K562 (cell line): Measurements from ENCODE around the gene GPATCH11. TPM values are rescaled to one million over a fixed set of nuclear protein-coding genes. Genes with fewer than 3 reads are reported as not detected.

Source experiments
- ATAC-seq: fragments of 200-7000 bp; cut with Tn5 transposase; 3 replicates; pipeline ENCODE4 v1.9.1; 2020; ENCODE audit warnings: moderate library complexity
- BruUV-seq: library from RNA; stranded (reverse); fragments of 400-500 nt; replicated peaks from 2 replicates; lab custom pipeline; 2021; lab: Mats Ljungman, UMichigan
- CTCF ChIA-PET: fragments of 300-600 bp; formaldehyde crosslinking; extraction: SDS; loops from one replicate; lab custom pipeline; 2021; ENCODE audit warnings: low intra/inter-chr PET ratio; lab: Yijun Ruan, JAX
- POLR2A ChIA-PET: fragments of 300-600, 350-650 bp; sonication (Branson Sonifier 250); formaldehyde crosslinking; extraction: SDS; loops from one replicate; lab custom pipeline; 2021; ENCODE audit warnings: antibody characterized with exemption, inconsistent platforms; lab: Yijun Ruan, JAX
- DNase-seq, 4 experiments: peaks; one replicate each; pipeline versions ENCODE4 v3.0.0 to v3.0.0-alpha.2; 2011 to 2018; ENCODE audit warnings: low spot score in 3 of 4, mixed read lengths in 3 of 4; ENCODE audit errors: extremely low read depth in 1 of 4
- FAIRE-seq: peaks from 2 replicates; lab custom pipeline; 2011; peaks lifted over from hg19 to GRCh38; lab: Jason Lieb, UNC
- H2AFZ ChIP-seq: 2 replicates; pipeline ENCODE4 v1.6.0; 2011; ENCODE audit warnings: low read depth, low read length, control low read depth, inconsistent platforms
- H3K27ac ChIP-seq: fragments of 200-600 bp; 3 replicates; pipeline ENCODE4 v1.8.0; 2011; ENCODE audit warnings: low read depth, mild to moderate bottlenecking, control low read depth, inconsistent platforms, low read length, moderate library complexity, mixed read lengths; ENCODE audit errors: extremely low read depth
- H3K27me3 ChIP-seq, 2 experiments: fragments of 300-600 bp in 1 of 2; 2 replicates in 1 of 2; 3 replicates in 1 of 2; pipeline versions ENCODE4 v1.6.0 to v1.8.0; 2011; ENCODE audit warnings: inconsistent platforms in 2 of 2, low read length in 2 of 2, mild to moderate bottlenecking in 1 of 2, mixed read lengths in 1 of 2, moderate library complexity in 1 of 2; ENCODE audit not compliant: control insufficient read depth in 2 of 2, insufficient read depth in 2 of 2
- H3K36me3 ChIP-seq: fragments of 300-600 bp; 3 replicates; pipeline ENCODE4 v1.8.0; 2011; ENCODE audit warnings: mild to moderate bottlenecking, low read length, inconsistent platforms; ENCODE audit not compliant: control insufficient read depth, insufficient read depth
- H3K4me1 ChIP-seq, 2 experiments: fragments of 200-600 bp in 1 of 2; replicated peaks in 1 of 2; 2 replicates in 1 of 2; 3 replicates in 1 of 2; pipeline versions ENCODE4 v1.5.1 to v1.8.0; 2011; ENCODE audit warnings: inconsistent platforms in 2 of 2, low read length in 2 of 2, mild to moderate bottlenecking in 1 of 2, mixed read lengths in 1 of 2, moderate library complexity in 1 of 2; ENCODE audit not compliant: control insufficient read depth in 2 of 2, insufficient read depth in 2 of 2
- H3K4me2 ChIP-seq: 2 replicates; pipeline ENCODE4 v1.6.1; 2011; ENCODE audit warnings: low read length, control low read depth, inconsistent platforms, mixed read lengths; ENCODE audit not compliant: insufficient read depth
- H3K4me3 ChIP-seq: fragments of 200-600 bp; sonication (generic), shearing (Covaris generic); 2 replicates; pipeline ENCODE4 v1.5.1; 2016; ENCODE audit warnings: control low read depth, inconsistent platforms
- H3K79me2 ChIP-seq: fragments of 200-600 bp; 3 replicates; pipeline ENCODE4 v1.8.0; 2011; ENCODE audit warnings: low read length, inconsistent platforms; ENCODE audit not compliant: control insufficient read depth, insufficient read depth
- H3K9ac ChIP-seq, 2 experiments: 2 replicates each; pipeline versions ENCODE4 v1.6.0 to v1.6.1; 2011; ENCODE audit warnings: low read depth in 2 of 2, low read length in 2 of 2, control low read depth in 1 of 2, inconsistent platforms in 1 of 2, mild to moderate bottlenecking in 1 of 2, mixed read lengths in 1 of 2; ENCODE audit not compliant: insufficient read depth in 1 of 2
- H3K9me1 ChIP-seq: one replicate; pipeline ENCODE4 v1.6.0; 2011; ENCODE audit warnings: inconsistent platforms, mild to moderate bottlenecking, low read length, moderate library complexity; ENCODE audit not compliant: control insufficient read depth, insufficient read depth
- H3K9me3 ChIP-seq: replicated peaks from 2 replicates; pipeline ENCODE4 v1.5.1; 2011; ENCODE audit warnings: low read depth, low read length, inconsistent platforms; ENCODE audit not compliant: control insufficient read depth, insufficient read depth
- H4K20me1 ChIP-seq: replicated peaks from 2 replicates; pipeline ENCODE4 v1.6.1; 2011; ENCODE audit warnings: low read length, inconsistent platforms, mixed read lengths; ENCODE audit not compliant: control insufficient read depth, insufficient read depth
- CBFA2T3 ChIP-seq: fragments of 450-650 bp; IDR thresholded peaks from 2 replicates; pipeline ENCODE4 v1.6.1; 2017
- NR3C1 ChIP-seq: sonication (generic); formaldehyde crosslinking; IDR thresholded peaks from 2 replicates; pipeline ENCODE4 v1.8.1; 2022; ENCODE audit warnings: missing genetic modification reagents
- PHF8 ChIP-seq: fragments of 200-600 bp; sonication (generic); IDR thresholded peaks from 2 replicates; pipeline ENCODE4 v1.6.1; 2012; ENCODE audit warnings: mixed run types, mild to moderate bottlenecking, inconsistent platforms, low read length, moderate library complexity, borderline replicate concordance
- RBM15 ChIP-seq: fragments of 200-400 bp; formaldehyde crosslinking; IDR thresholded peaks from 2 replicates; pipeline ENCODE4 v1.6.1; 2018; ENCODE audit warnings: mild to moderate bottlenecking, low read length, moderate library complexity; ENCODE audit not compliant: insufficient read depth
- SIN3B ChIP-seq: fragments of 450-650 bp; IDR thresholded peaks from 2 replicates; pipeline ENCODE4 v1.6.1; 2017; ENCODE audit warnings: low read depth, mild to moderate bottlenecking, moderate library complexity
- SNIP1 ChIP-seq: fragments of 450-650 bp; IDR thresholded peaks from 2 replicates; pipeline ENCODE4 v1.7.1; 2017; ENCODE audit warnings: low read depth, mild to moderate bottlenecking
- TCF7 ChIP-seq: sonication (generic); IDR thresholded peaks from 2 replicates; pipeline ENCODE4 v1.6.1; 2016; ENCODE audit warnings: antibody characterized with exemption, borderline replicate concordance
- ZNF175 ChIP-seq: fragments of 200-800 bp; sonication (Bioruptor generic); IDR thresholded peaks from 2 replicates; pipeline ENCODE4 v1.6.1; 2016; ENCODE audit warnings: low read depth, mild to moderate bottlenecking, missing genetic modification characterization, missing compliant biosample characterization
- ZNF717 ChIP-seq: fragments of 250-450 bp; sonication (Bioruptor Pico); IDR thresholded peaks from 2 replicates; pipeline ENCODE4 v1.5.0; 2021
- WGBS: fragments of 100-300 bp; shearing (Covaris generic); methylation state at CpG from one replicate; pipeline ENCODE4 v1.1.6; 2016; ENCODE audit warnings: low coverage, mixed read lengths; ENCODE audit not compliant: insufficient coverage; ENCODE audit errors: missing lambda C conversion rate; 5-methylcytosine and 5-hydroxymethylcytosine counted together
- in situ Hi-C: fragments of 300-500 bp; cut with MboI; formaldehyde crosslinking; loops from 4 replicates; pipeline ENCODE4 v1.15.0; 2018; ENCODE audit warnings: inconsistent platforms, mixed read lengths
- intact Hi-C: fragments of 100-400 bp; cut with micrococcal nuclease; formaldehyde crosslinking; loops from 2 replicates; pipeline ENCODE4 v1.14.2; 2022
- polyA plus RNA-seq, 8 experiments: library from polyadenylated mRNA; depleted of rRNA in 4 of 8; stranded (reverse) in 5 of 8; unstranded in 3 of 8; fragments of >200 nt; fragmentation: Nextera tagmentation in 2 of 8; fragmentation: Illumina TruSeq in 1 of 8; extraction: Ambion mirVana in 2 of 8; extraction: Trizol in 1 of 8; gene quantifications; 2 replicates each; pipeline versions ENCODE4 v1.2.1 to v1.2.3, GENCODE V29; 2011 to 2014; ENCODE audit warnings: inconsistent platforms in 1 of 8, missing spikeins in 1 of 8
- total RNA-seq, 7 experiments: library from RNA; depleted of rRNA in 6 of 7; stranded (reverse); fragments of >200 nt in 6 of 7; fragmentation: Illumina TruSeq in 2 of 7; extraction: Trizol in 2 of 7; gene quantifications; 2 replicates each; pipeline versions ENCODE4 v1.2.1 to v1.2.3, GENCODE V29; 2011 to 2021; ENCODE audit warnings: low replicate concordance in 1 of 7
- TF ChIP-seq, protein P1 (sequence below): fragments of 450-650 bp; IDR thresholded peaks from 2 replicates; pipeline ENCODE4 v1.6.1; 2016; ENCODE audit warnings: low read depth

GPATCH11 gene
- total and polyA plus RNA-seq, 9 of the 15 experiments (the other 6 are each of a cell fraction or from before 2014, with no cell fraction given): 7.9 to 23.9 (median 15.2) TPM

DNA sequence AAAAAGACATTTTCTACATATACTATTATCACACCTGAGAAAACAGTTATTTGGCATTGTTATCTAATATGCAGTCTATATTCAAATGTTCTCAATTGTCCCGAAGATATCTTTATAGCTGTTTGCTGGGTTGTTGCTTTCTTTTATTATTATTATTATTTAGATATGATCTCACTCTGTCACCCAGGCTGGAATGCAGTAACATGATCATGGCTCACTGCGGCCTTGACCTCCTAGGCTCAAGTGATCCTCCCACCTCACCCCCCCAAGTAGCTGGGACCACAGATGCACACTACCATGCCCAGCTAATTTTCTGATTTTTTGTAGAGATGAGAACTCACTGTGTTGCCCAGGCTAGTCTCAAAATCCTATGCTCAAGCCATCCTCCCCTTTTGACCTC is 19.9 kb downstream of the GPATCH11 start:
- ChIA-PET POLR2A (interaction anchor here (0.6 to 1.2 kb wide), 3 partner anchors 16 to 127 kb away, joined by 3 read pairs; partner anchors contain the start of genes CEBPZ and NDUFAF7), CTCF (no interaction called here)
- Histone ChIP-seq H3K27ac (no peak overlapping the region), H3K27me3 (no peaks in the 10 kb centered on the region), H3K79me2 (no peaks in the 10 kb centered on the region), H4K20me1 (no peaks in the 10 kb centered on the region), H3K4me3 (no peak overlapping the region), H3K9me3 (no peaks in the 10 kb centered on the region), H2AFZ (no peak overlapping the region), H3K9me1 (no peaks in the 10 kb centered on the region), H3K4me2 (no peak overlapping the region), H3K9ac (no peak overlapping the region), H3K36me3 (peaks cover 29% of the 10 kb centered on the region), H3K4me1 (peaks cover 0 to 3% of the 10 kb centered on the region in 2 experiments; a peak in 2 of 5 replicates)
- no peak for ATAC-seq
- FAIRE-seq: no peak
- in situ Hi-C loops: no loop called here
- WGBS: 76% methylated on average over 2 of the region's 2 CpGs
- intact Hi-C loops: no loop called here
- no peak for TF ChIP-seq TCF7
- TF ChIP-seq, protein P1, sequence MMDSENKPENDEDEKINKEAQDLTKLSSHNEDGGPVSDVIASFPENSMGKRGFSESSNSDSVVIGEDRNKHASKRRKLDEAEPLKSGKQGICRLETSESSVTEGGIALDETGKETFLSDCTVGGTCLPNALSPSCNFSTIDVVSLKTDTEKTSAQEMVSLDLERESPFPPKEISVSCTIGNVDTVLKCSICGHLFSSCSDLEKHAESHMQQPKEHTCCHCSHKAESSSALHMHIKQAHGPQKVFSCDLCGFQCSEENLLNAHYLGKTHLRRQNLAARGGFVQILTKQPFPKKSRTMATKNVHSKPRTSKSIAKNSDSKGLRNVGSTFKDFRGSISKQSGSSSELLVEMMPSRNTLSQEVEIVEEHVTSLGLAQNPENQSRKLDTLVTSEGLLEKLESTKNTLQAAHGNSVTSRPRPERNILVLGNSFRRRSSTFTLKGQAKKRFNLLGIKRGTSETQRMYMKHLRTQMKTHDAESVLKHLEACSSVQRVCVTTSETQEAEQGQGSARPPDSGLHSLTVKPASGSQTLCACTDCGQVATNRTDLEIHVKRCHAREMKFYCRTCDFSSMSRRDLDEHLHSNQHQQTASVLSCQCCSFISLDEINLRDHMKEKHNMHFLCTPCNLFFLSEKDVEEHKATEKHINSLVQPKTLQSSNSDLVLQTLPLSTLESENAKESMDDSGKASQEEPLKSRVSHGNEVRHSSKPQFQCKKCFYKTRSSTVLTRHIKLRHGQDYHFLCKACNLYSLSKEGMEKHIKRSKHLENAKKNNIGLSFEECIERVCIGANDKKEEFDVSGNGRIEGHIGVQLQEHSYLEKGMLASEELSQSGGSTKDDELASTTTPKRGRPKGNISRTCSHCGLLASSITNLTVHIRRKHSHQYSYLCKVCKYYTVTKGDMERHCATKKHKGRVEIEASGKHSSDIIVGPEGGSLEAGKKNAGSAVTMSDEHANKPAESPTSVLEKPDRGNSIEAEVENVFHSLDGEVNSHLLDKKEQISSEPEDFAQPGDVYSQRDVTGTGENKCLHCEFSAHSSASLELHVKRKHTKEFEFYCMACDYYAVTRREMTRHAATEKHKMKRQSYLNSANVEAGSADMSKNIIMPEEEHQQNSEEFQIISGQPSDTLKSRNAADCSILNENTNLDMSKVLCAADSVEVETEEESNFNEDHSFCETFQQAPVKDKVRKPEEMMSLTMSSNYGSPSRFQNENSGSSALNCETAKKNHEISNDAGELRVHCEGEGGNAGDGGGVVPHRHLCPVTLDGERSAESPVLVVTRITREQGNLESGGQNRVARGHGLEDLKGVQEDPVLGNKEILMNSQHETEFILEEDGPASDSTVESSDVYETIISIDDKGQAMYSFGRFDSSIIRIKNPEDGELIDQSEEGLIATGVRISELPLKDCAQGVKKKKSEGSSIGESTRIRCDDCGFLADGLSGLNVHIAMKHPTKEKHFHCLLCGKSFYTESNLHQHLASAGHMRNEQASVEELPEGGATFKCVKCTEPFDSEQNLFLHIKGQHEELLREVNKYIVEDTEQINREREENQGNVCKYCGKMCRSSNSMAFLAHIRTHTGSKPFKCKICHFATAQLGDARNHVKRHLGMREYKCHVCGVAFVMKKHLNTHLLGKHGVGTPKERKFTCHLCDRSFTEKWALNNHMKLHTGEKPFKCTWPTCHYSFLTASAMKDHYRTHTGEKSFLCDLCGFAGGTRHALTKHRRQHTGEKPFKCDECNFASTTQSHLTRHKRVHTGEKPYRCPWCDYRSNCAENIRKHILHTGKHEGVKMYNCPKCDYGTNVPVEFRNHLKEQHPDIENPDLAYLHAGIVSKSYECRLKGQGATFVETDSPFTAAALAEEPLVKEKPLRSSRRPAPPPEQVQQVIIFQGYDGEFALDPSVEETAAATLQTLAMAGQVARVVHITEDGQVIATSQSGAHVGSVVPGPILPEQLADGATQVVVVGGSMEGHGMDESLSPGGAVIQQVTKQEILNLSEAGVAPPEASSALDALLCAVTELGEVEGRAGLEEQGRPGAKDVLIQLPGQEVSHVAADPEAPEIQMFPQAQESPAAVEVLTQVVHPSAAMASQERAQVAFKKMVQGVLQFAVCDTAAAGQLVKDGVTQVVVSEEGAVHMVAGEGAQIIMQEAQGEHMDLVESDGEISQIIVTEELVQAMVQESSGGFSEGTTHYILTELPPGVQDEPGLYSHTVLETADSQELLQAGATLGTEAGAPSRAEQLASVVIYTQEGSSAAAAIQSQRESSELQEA: no peak
- TF ChIP-seq ZNF717: no peak
- no peak for TF ChIP-seq ZNF175 (CRISPR knock-in tag)
- no peak for TF ChIP-seq CBFA2T3
- TF ChIP-seq SNIP1: no peak
- TF ChIP-seq PHF8: no peak
- TF ChIP-seq RBM15: no peak
- no peak for TF ChIP-seq SIN3B
- no peak for TF ChIP-seq NR3C1 (CRISPR knock-in tag)
- no TSS peak for BruUV-seq
- DNase-seq: no peak
